Measurements from ENCODE around the gene ZC3H12A. TPM values are rescaled to one million over a fixed set of nuclear protein-coding genes. Genes with fewer than 3 reads are reported as not detected.

Gene ZC3H12A
- total RNA-seq, 4 donors from 2014 or later, result 5.8 to 41.9 (median 28.8) TPM

GRCh38 chr1:37442644-37443043 lies 31.7 kb upstream of the ZC3H12A start:
- no peak for DNase-seq
- intact Hi-C loops (cut with DNase I; ENCODE audit: low total_unique reads), result no loop called here
- Histone ChIP-seq H3K36me3 (no peaks in the 10 kb centered on the region), H3K9me3 (no peaks in the 10 kb centered on the region), H3K27me3 (peaks cover 24% of the 10 kb centered on the region), H3K4me3 (no peak overlapping the region), H3K27ac (no peak overlapping the region), H3K4me1 (no peaks in the 10 kb centered on the region)
- 66 to 71% methylated on average over 2 of the region's 2 CpGs for WGBS, 2 donors (ENCODE audit: low coverage in 1 of 2)
- in situ Hi-C loops (cut with MboI; ENCODE audit: low pct_ligation_motif_present in 1 of 4, low pct_unique_long_range_greater_than_20kb in 1 of 4, low sequenced_read_pairs in 3 of 4), result loop anchor here in 2 of 4 donors (25.0 kb wide), 3 partner anchors 220 to 855 kb away; no protein-coding TSS in a partner anchor
- TF ChIP-seq CTCF (IDR thresholded peaks at IDR 0.05) (no peak), POLR2AphosphoS5 (IDR thresholded peaks at IDR 0.05) (no peak), POLR2A (IDR thresholded peaks at IDR 0.05) (no peak), EP300 (IDR thresholded peaks at IDR 0.05; ENCODE audit: low read depth) (no peak)

GRCh38 chr1:37446874-37447273 lies 27.5 kb upstream of the ZC3H12A start:
- Histone ChIP-seq H3K9me3 (no peaks in the 10 kb centered on the region), H3K27me3 (peaks cover 24% of the 10 kb centered on the region), H3K4me3 (no peak overlapping the region), H3K4me1 (no peaks in the 10 kb centered on the region), H3K27ac (no peak overlapping the region), H3K36me3 (no peaks in the 10 kb centered on the region)
- TF ChIP-seq POLR2AphosphoS5 (IDR thresholded peaks at IDR 0.05), result no peak
- no peak for TF ChIP-seq EP300 (IDR thresholded peaks at IDR 0.05; ENCODE audit: low read depth)
- no peak for TF ChIP-seq CTCF (IDR thresholded peaks at IDR 0.05)
- TF ChIP-seq POLR2A (IDR thresholded peaks at IDR 0.05), result no peak
- in situ Hi-C loops (cut with MboI; ENCODE audit: low pct_ligation_motif_present in 1 of 4, low pct_unique_long_range_greater_than_20kb in 1 of 4, low sequenced_read_pairs in 3 of 4) (loop anchor here in 2 of 4 donors (25.0 kb wide), 3 partner anchors 215 to 860 kb away; no protein-coding TSS in a partner anchor), intact Hi-C loops (cut with DNase I; ENCODE audit: low total_unique reads) (no loop called here)
- 68% methylated on average over 4 to 6 of the region's 6 CpGs for WGBS, 2 donors (ENCODE audit: low coverage in 1 of 2)
- DNase-seq, result no peak

GRCh38 chr1:37448185-37448584 lies 26.2 kb upstream of the ZC3H12A start:
- TF ChIP-seq POLR2A (IDR thresholded peaks at IDR 0.05), result no peak
- TF ChIP-seq CTCF (IDR thresholded peaks at IDR 0.05), result no peak
- no peak for TF ChIP-seq POLR2AphosphoS5 (IDR thresholded peaks at IDR 0.05)
- no peak for TF ChIP-seq EP300 (IDR thresholded peaks at IDR 0.05; ENCODE audit: low read depth)
- in situ Hi-C loops (cut with MboI; ENCODE audit: low pct_ligation_motif_present in 1 of 4, low pct_unique_long_range_greater_than_20kb in 1 of 4, low sequenced_read_pairs in 3 of 4), result loop anchor here in 2 of 4 donors (25.0 kb wide), 3 partner anchors 214 to 861 kb away; no protein-coding TSS in a partner anchor
- peaks cover 24% of the 10 kb centered on the region for H3K27me3 ChIP-seq

GRCh38 chr1:37448691-37449417 lies 25.5 kb upstream of the ZC3H12A start:
- no peak overlapping the region for H3K4me3 ChIP-seq
- peaks cover 0 to 4% (median 0%) of the 10 kb centered on the region in 4 donors for H3K4me1 ChIP-seq
- H3K27me3 ChIP-seq, result peaks cover 24% of the 10 kb centered on the region
- WGBS, 2 donors (ENCODE audit: low coverage in 1 of 2), result 54% methylated on average over 15 of the region's 15 CpGs; no CpG with 5 or more reads in 1 of the 2 donors
- in situ Hi-C loops (cut with MboI; ENCODE audit: low pct_ligation_motif_present in 1 of 4, low pct_unique_long_range_greater_than_20kb in 1 of 4, low sequenced_read_pairs in 3 of 4) (loop anchor here in 2 of 4 donors (25.0 kb wide), 3 partner anchors 213 to 862 kb away; no protein-coding TSS in a partner anchor), intact Hi-C loops (cut with DNase I; ENCODE audit: low total_unique reads) (no loop called here)
- no peak for DNase-seq
- H3K27ac ChIP-seq, result no peak overlapping the region
- no peaks in the 10 kb centered on the region for H3K9me3 ChIP-seq
- no peaks in the 10 kb centered on the region for H3K36me3 ChIP-seq
- no peak for TF ChIP-seq POLR2AphosphoS5 (IDR thresholded peaks at IDR 0.05)

More at GRCh38 chr1:37448185-37448584, 26.2 kb upstream of the ZC3H12A start:
- H3K9me3 ChIP-seq, result no peaks in the 10 kb centered on the region
- intact Hi-C loops (cut with DNase I; ENCODE audit: low total_unique reads), result no loop called here
- H3K4me1 ChIP-seq, result peaks cover 0 to 4% (median 0%) of the 10 kb centered on the region in 4 donors
- H3K4me3 ChIP-seq, result no peak overlapping the region
- no peaks in the 10 kb centered on the region for H3K36me3 ChIP-seq
- WGBS, 2 donors (ENCODE audit: low coverage in 1 of 2), result 66% methylated on average over 2 of the region's 2 CpGs; no CpG with 5 or more reads in 1 of the 2 donors
- DNase-seq, result no peak
- H3K27ac ChIP-seq, result no peak overlapping the region

Data from transverse colon (tissue), 4 donors.